Adrenal gland (tissue), 5 donors: ENCODE results near the gene ZNF862.

Experiments used
- POLR2A ChIP-seq, 2 donors: fragments of 450-650 bp; IDR thresholded peaks; one replicate each; pipeline ENCODE4 v1.6.1; 2017; ENCODE audit warnings: antibody characterized with exemption in 2 of 2, mild to moderate bottlenecking in 2 of 2, moderate library complexity in 1 of 2
- TF ChIP-seq, protein P1 (sequence below), 6 experiments: fragments of 450-650 bp in 4 of 6; fragments of 200-600 bp in 2 of 6; sonication (generic) in 1 of 6; IDR thresholded peaks; 1 replicate in 5 of 6; 2 replicates in 1 of 6; pipeline versions ENCODE4 v1.5.1 to v1.8.0; 2016 to 2021; ENCODE audit warnings: antibody characterized with exemption in 6 of 6, mild to moderate bottlenecking in 2 of 6, moderate library complexity in 1 of 6
- donor health status: DM: no; HTN: no; CAD: no.

DNA sequence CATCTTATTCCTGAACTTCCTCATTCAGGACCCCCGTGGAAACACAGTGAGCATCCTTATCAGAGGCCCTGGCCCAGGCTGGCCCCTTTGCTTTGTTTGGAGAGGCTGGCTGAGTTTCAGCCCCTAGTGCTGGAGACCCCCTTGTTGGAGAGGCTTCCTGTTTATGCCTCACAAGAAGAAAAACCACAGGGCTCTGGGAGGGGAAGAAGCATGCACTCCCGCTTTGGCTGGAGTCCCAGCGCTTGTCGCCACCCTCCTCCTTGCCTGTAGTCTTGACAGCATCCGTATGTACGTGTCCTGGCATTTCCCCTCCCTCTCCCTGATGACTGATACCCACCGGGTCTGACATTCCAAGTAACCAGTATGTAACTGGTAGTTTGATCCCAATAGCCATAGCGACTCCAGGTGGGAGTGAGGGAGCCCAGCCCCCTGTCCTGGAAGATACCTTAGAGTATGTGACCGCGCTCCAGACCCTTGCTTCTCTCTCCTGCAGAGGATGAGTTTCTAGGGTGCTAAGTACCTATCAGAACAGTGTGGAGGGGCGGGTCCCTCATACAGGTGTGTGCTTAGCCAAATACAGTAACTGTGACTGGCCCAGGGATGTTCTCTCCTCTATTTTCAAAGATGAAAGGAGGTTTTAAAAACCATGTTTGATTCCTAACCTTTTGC is 28.7 kb downstream of the ZNF862 start:
- TF ChIP-seq, protein P1, sequence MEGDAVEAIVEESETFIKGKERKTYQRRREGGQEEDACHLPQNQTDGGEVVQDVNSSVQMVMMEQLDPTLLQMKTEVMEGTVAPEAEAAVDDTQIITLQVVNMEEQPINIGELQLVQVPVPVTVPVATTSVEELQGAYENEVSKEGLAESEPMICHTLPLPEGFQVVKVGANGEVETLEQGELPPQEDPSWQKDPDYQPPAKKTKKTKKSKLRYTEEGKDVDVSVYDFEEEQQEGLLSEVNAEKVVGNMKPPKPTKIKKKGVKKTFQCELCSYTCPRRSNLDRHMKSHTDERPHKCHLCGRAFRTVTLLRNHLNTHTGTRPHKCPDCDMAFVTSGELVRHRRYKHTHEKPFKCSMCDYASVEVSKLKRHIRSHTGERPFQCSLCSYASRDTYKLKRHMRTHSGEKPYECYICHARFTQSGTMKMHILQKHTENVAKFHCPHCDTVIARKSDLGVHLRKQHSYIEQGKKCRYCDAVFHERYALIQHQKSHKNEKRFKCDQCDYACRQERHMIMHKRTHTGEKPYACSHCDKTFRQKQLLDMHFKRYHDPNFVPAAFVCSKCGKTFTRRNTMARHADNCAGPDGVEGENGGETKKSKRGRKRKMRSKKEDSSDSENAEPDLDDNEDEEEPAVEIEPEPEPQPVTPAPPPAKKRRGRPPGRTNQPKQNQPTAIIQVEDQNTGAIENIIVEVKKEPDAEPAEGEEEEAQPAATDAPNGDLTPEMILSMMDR (IDR thresholded peaks at IDR 0.05) = no peak
- no peak for TF ChIP-seq POLR2A (IDR thresholded peaks at IDR 0.05)
